Naive thymus-derived CD8-positive, alpha-beta T cell (primary cell): ENCODE results near the gene HOXA10. TPM values are rescaled to one million over a fixed set of nuclear protein-coding genes. Genes with fewer than 3 reads are reported as not detected.

ENCODE experiments used
- ATAC-seq, 2 donors: fragments of 150-1000 bp; cut with Tn5 transposase in 1 of 2; sonication (Bioruptor Pico), chemical (Tn5 transposase) in 1 of 2; 1 replicate in 1 of 2; 2 replicates in 1 of 2; pipeline ENCODE4 v1.10.0; 2021; ENCODE audit warnings: mild to moderate bottlenecking in 2 of 2, moderate library complexity in 2 of 2
- POLR2A ChIA-PET: fragments of 350-600 bp; sonication (Branson Sonifier 250); formaldehyde crosslinking; loops from one replicate; lab custom pipeline; 2021; ENCODE audit warnings: antibody characterized with exemption; lab: Charles Lee
- DNase-seq, 10 donors: peaks; one replicate each; pipeline versions ENCODE4 v3.0.0 to v3.0.0-alpha.2; 2020 to 2022
- H3K27ac Mint-ChIP-seq, 10 donors: one replicate each; pipeline ENCODE4 v1.8.0; 2020 to 2022; ENCODE audit warnings: mild to moderate bottlenecking in 10 of 10, mixed read lengths in 10 of 10, moderate library complexity in 4 of 10, inconsistent platforms in 1 of 10
- H3K27me3 Mint-ChIP-seq, 5 donors: one replicate each; pipeline ENCODE4 v1.8.0; 2021 to 2022; ENCODE audit warnings: mixed read lengths in 5 of 5
- H3K36me3 Mint-ChIP-seq, 3 donors: one replicate each; pipeline ENCODE4 v1.8.0; 2020 to 2022; ENCODE audit warnings: mixed read lengths in 3 of 3, mild to moderate bottlenecking in 2 of 3, inconsistent platforms in 1 of 3
- H3K4me1 Mint-ChIP-seq, 4 donors: one replicate each; pipeline ENCODE4 v1.8.0; 2021 to 2022; ENCODE audit warnings: mixed read lengths in 4 of 4
- H3K4me3 Mint-ChIP-seq, 10 donors: one replicate each; pipeline ENCODE4 v1.8.0; 2020 to 2022; ENCODE audit warnings: mild to moderate bottlenecking in 10 of 10, mixed read lengths in 10 of 10, moderate library complexity in 6 of 10, inconsistent platforms in 1 of 10
- H3K9me3 Mint-ChIP-seq, 9 donors: one replicate each; pipeline ENCODE4 v1.8.0; 2020 to 2022; ENCODE audit warnings: mixed read lengths in 9 of 9, mild to moderate bottlenecking in 3 of 9, inconsistent platforms in 1 of 9, moderate library complexity in 1 of 9
- polyA plus RNA-seq, 3 donors: library from polyadenylated mRNA; unstranded; fragments of 300-500 nt; fragmentation: Illumina TruSeq; gene quantifications; one replicate each; pipeline ENCODE4 v1.2.3, GENCODE V29; 2021
- total RNA-seq, 8 experiments: library from RNA in 2 of 8; stranded (reverse) in 2 of 8; gene quantifications; one replicate each; pipeline ENCODE4 v1.2.3 and lab custom pipeline; 2021 to 2026

HOXA10 gene
- total and polyA plus RNA-seq, 5 experiments from 2014 or later, result 0.19 TPM; not detected in 4

DNA sequence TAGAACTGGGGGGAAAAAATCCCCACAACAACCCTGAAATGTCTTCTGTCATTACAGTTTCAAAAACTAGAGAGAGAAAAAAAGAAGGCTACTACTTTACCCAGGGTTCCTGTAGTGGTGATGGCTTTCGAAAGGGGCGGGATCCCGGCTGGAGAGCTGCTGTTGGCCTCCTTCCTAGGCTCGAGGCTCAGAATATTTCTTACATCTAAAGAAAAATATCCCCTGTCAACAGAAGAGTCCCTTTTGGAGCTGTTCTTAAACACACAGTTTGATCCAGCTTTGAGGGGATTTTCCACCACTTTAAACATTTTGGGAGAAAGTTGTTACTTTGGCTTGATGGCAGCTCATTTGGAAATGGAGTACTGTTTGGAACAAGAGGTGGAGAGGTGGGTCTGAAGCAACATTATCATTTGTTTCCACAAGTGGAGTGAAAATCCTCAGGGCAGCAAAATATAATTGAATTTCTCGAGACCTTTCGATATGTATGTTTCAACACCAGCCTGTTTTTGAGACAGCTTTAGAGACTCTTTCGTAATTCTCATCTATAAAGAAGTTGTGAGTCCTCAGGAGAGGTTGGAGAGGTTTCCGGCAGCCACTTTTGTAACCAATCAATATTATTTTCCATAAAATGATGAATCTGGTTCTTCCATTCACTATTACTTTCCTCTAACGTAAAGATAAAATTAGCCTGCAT, 20.7 kb upstream of the HOXA10 start:
- Mint-ChIP-seq H3K27me3 (peaks cover 60 to 99% (median 72%) of the 10 kb centered on the region in 5 donors), H3K9me3 (peaks cover 0 to 9% (median 0%) of the 10 kb centered on the region in 9 donors), H3K36me3 (peaks cover 2 to 5% (median 3%) of the 10 kb centered on the region in 3 donors), H3K27ac (no peak overlapping the region), H3K4me1 (peaks cover 5 to 36% (median 28%) of the 10 kb centered on the region in 4 donors), H3K4me3 (no peak overlapping the region)
- POLR2A ChIA-PET, result interaction anchor here (1.5 kb wide), 1 partner anchor 825 kb away, joined by 4 read pairs; no protein-coding TSS in a partner anchor
- DNase-seq (no peak), ATAC-seq (no peak)

DNA sequence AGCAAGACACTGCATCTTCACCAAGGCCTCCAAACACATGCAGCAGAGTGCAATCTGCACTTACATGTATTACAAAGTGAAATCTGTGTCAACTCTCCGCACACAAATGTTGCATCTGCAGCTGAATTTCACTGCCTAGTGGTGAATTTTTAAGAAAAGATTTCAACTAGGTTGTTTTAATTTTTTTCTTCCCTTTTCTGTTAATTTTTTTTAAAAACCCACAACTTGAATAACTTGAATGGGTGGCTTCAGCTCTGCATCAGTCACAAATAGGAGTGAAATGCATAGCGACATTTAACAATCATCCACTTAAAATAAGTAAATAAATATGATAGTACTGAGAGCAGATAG, 19.9 kb upstream of the HOXA10 start:
- DNase-seq (no peak), ATAC-seq (no peak)
- Mint-ChIP-seq H3K4me1 (peaks cover 10 to 40% (median 32%) of the 10 kb centered on the region in 4 donors), H3K27ac (no peak overlapping the region), H3K27me3 (peaks cover 67 to 99% (median 77%) of the 10 kb centered on the region in 5 donors), H3K36me3 (peaks cover 2 to 5% (median 5%) of the 10 kb centered on the region in 3 donors), H3K4me3 (peak overlapping the region in 8 of 10 donors; percentile 28 to 83 (median 46)), H3K9me3 (peaks cover 0 to 9% (median 0%) of the 10 kb centered on the region in 9 donors)
- POLR2A ChIA-PET, result no interaction called here

DNA sequence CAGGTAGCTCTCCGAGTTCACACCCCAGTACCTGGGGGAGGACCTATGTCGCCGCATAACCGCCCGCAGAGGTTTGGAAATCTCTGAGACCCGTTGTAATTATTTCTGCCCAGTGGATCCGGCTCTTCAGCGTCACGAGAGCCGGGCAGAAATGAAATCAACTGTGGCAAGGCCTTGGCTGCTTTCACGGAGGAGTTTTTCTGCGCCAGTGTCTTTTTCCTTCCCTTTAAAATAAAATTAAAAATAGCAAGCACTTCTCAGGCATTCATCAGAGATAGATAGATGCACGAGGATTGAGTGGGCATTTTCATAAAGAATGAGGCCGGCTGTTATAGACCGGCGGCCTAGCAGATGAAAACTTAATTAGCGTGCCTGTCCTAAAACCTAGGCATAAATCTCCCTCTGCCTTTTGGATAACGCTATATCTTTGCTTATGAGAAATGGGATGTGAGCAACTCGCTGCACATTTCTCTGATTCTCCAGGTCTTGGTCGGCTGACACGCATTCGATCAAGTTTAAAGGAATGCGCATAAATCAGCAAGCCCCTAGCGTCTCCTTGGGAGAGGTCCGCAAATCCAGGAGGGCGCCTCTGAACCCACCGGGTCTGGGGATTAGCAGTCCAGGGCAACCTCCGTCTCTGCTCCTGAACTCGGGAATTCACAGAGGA, 19.3 kb upstream of the HOXA10 start:
- peaks cover 2 to 6% (median 5%) of the 10 kb centered on the region in 3 donors for H3K36me3 Mint-ChIP-seq
- peaks cover 66 to 99% (median 78%) of the 10 kb centered on the region in 5 donors for H3K27me3 Mint-ChIP-seq
- POLR2A ChIA-PET, result interaction anchor here (0.6 to 1.4 kb wide), 2 partner anchors 21 to 728 kb away, joined by 3 to 4 read pairs; no protein-coding TSS in a partner anchor
- no peak for ATAC-seq
- no peak overlapping the region for H3K27ac Mint-ChIP-seq
- H3K4me1 Mint-ChIP-seq, result peaks cover 12 to 41% (median 34%) of the 10 kb centered on the region in 4 donors
- peak in 1 of 10 donors; percentile 12 for DNase-seq
- H3K4me3 Mint-ChIP-seq, result peak overlapping the region; percentile 28 to 83 (median 48)
- H3K9me3 Mint-ChIP-seq, result peaks cover 0 to 8% (median 0%) of the 10 kb centered on the region in 9 donors

DNA sequence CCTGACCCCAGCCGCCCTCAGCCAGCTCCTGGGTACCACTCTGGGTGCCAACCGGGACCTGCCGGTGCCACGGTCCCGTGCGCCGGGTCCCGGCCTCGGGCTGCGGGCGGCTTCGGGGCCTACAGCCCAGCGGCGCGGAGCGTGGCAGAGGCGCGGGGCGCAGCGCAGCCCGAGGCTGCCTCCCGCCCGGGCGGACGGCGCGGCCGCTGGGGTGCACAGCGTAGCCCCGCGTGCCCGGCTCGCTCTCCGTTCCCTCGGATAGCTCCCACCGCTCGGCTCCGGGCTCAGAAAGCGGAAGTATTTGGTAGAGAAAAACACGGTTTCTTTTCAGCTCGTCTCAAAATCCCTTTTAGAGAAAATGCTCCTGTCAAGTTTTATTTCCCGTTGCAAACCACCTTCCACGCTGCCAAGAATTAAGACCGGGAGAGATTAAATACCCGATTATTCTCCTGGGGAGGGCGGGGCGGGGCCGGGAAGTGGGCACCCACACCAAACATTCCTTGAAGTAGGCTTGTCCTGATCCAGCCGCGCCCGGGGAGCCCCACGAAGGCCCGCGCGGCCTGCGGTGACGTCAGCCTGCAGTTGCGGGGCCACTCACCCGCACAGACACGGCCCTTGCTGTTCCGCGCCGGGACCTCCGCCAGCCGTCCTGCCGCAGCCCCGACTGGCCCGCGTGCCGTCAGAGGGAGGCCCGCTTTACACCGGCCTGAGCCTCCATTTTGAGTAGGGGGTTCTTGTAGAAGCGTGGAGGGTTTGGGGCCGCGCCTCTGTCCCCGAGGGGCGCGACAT, 18.6 kb upstream of the HOXA10 start:
- ATAC-seq (peak; percentile 57 to 61), DNase-seq (no peak)
- Mint-ChIP-seq H3K36me3 (peaks cover 2 to 6% (median 5%) of the 10 kb centered on the region in 3 donors), H3K9me3 (peaks cover 0 to 8% (median 0%) of the 10 kb centered on the region in 9 donors), H3K27ac (peak overlapping the region in 1 of 10 donors; percentile 65), H3K27me3 (peaks cover 67 to 99% (median 78%) of the 10 kb centered on the region in 5 donors), H3K4me3 (peak overlapping the region; percentile 49 to 83 (median 74)), H3K4me1 (peaks cover 18 to 41% (median 36%) of the 10 kb centered on the region in 4 donors)
- POLR2A ChIA-PET, result interaction anchor here (0.6 to 1.4 kb wide), 3 partner anchors 20 to 729 kb away, joined by 3 to 4 read pairs (median 4); no protein-coding TSS in a partner anchor

DNA sequence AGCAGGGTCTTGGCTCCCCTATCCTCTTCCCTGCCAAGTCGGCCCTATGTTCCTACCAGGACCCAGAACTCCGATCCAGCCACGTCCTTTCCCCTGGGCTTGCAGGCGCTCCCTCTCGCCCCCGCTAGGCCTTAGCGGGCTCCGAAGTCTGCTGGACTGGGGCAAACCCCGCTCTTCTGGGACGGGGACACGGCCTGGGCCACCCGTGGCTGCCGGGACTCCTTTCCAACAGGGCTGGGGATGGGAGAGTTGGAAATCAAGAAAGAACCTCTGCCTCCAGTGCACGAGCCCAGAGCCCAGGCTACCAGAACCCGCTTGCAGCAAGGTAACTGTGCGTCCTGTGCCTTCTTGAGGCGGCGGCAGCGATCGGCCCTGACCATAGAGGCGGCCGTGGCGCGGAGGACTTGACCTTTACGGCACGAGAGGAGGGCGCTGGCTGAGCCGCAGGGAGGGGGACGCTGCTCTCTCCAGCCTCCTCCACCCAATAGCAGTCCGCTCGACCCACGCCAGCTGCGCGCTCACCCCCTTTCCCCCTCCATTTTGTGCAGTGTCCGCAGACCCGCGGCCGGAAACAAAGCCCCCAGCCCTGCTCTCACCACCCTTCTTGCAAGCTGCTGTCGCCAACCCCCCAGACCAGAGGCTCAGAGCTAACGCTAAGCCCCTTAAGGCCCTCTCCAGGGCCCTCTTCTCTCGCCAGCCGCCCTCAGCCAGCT, 17.9 kb upstream of the HOXA10 start:
- ATAC-seq, result peak in 1 of 2 donors; percentile 13
- peaks cover 19 to 49% (median 41%) of the 10 kb centered on the region in 4 donors for H3K4me1 Mint-ChIP-seq
- peaks cover 0 to 4% (median 0%) of the 10 kb centered on the region in 9 donors for H3K9me3 Mint-ChIP-seq
- POLR2A ChIA-PET, result interaction anchor here (0.6 to 1.4 kb wide), 2 partner anchors 19 to 541 kb away, joined by 4 read pairs; no protein-coding TSS in a partner anchor
- H3K36me3 Mint-ChIP-seq, result peaks cover 0 to 6% (median 2%) of the 10 kb centered on the region in 3 donors
- peak overlapping the region; percentile 34 to 82 (median 67) for H3K4me3 Mint-ChIP-seq
- DNase-seq, result no peak
- H3K27me3 Mint-ChIP-seq, result peaks cover 67 to 99% (median 78%) of the 10 kb centered on the region in 5 donors
- H3K27ac Mint-ChIP-seq, result peak overlapping the region in 1 of 10 donors; percentile 52

DNA sequence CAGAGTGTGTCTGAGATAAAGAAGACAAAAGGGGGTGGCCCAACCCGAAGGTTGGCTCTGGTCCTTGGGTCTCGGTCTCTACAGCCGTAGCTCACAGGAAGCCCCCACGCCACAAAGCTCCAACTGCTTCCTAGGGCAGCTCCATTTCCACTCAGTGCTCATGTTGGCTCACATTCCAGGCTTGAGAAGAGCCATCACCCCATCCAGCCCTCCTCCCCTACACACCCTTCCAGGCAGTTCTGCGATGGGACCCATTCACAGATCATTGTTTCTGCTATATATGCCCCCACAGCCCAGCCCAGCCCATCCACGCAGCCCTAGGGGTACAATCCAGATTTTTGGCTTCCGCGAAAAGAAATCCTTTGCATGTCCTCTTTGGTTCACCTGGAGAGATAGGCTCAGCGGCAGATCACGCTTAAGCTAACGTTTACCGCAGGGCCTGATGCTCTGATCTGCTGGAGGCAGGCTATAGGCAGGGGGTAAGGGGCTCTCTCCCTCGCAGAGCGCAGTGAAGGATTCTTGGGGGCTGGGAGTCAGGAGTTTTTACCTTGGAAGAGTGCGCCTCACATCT, 17.1 kb upstream of the HOXA10 start:
- Mint-ChIP-seq H3K9me3 (peaks cover 0 to 4% (median 0%) of the 10 kb centered on the region in 9 donors), H3K27me3 (peaks cover 68 to 99% (median 79%) of the 10 kb centered on the region in 5 donors), H3K4me1 (peaks cover 19 to 52% (median 43%) of the 10 kb centered on the region in 4 donors), H3K4me3 (peak overlapping the region in 6 of 10 donors; percentile 1 to 66 (median 32)), H3K27ac (peak overlapping the region in 1 of 10 donors; percentile 72), H3K36me3 (peaks cover 0 to 6% (median 2%) of the 10 kb centered on the region in 3 donors)
- POLR2A ChIA-PET, result interaction anchor here (1.1 to 1.6 kb wide), 2 partner anchors 8 to 34 kb away, joined by 3 to 5 read pairs; partner anchors contain the start of genes HOXA13 and HOXA7
- DNase-seq, result no peak
- ATAC-seq, result no peak

DNA sequence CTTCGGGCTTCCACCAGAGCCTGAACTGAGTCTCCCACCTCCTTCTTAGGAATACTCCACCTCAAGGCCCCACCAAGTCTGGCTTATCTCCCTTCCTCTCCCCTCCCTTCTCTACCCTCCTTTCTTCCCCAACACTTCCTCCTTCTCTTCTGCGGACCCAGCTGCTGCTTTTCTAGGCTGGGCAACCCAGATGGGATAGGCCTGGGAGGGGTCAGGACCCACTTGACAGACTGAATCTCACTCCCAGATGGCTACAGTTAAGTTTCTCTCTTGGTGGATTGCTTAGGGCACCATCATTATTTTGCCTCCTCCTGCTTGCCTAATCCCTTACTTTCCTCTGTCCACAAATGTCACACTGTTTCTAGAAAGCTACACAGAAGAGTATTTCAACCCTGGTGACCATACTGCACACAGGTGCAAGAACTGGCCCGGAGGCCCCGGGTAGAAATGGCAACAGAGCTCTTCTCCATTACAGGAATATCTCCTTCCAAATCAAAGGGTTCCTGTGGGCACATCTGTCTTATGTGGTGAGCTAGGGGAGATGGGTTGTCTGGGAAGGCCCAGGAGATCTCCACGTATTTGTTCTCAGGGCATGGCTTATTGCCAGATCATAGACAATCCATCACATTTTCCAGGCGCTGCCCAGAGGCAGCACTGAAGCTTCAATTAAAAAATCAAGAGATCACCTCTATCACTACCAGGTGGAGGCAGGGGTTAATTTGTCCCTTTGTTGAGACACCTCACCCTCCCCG, 16.1 kb upstream of the HOXA10 start:
- no peak for ATAC-seq
- Mint-ChIP-seq H3K27me3 (peaks cover 69 to 99% (median 82%) of the 10 kb centered on the region in 5 donors), H3K36me3 (peaks cover 0 to 9% (median 2%) of the 10 kb centered on the region in 3 donors), H3K4me3 (peak overlapping the region in 6 of 10 donors; percentile 12 to 88 (median 56)), H3K9me3 (peaks cover 0 to 4% (median 0%) of the 10 kb centered on the region in 9 donors), H3K4me1 (peaks cover 26 to 63% (median 54%) of the 10 kb centered on the region in 4 donors), H3K27ac (peak overlapping the region in 5 of 10 donors; percentile 6 to 81 (median 44))
- POLR2A ChIA-PET, result interaction anchor here (1.1 to 1.6 kb wide), 2 partner anchors 10 to 33 kb away, joined by 3 to 5 read pairs; partner anchors contain the start of genes HOXA13 and HOXA7
- no peak for DNase-seq

DNA sequence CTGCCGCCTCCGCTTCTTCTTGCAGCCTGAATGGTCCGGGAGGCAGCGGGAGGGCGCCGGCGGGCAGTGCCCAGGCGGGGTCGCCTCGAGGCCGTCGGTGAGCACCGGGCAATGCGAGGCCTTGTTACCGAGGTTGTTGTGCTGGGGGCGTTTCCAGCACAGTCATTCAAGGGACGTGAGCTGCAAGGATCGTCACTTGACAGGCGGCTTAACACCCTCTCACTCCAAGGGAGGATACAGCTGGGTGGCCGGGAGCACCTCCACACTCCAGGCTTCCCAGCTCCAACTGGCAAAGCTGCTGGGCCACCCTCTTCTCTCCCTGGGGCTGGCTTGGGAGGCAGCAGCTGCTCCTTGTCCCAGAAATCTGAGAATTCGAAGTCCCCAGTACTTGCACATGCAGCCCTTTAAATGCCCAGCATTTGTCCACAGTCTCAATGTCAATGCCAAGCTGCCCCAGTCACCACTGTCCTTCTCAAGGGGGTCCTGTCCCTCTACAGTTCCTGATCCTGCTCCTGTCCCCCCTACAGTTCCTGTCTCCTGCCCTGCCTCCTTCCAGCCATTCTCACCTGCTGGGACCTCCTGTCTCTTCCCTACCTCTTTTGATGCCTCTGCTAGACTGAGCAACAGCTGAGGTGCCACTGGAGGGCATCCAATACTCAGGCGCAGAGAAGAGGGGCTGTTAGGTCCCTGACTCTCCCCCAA, 15.3 kb upstream of the HOXA10 start:
- no peak for DNase-seq
- ATAC-seq, result no peak
- Mint-ChIP-seq H3K36me3 (peaks cover 0 to 9% (median 2%) of the 10 kb centered on the region in 3 donors), H3K27me3 (peaks cover 69 to 99% (median 81%) of the 10 kb centered on the region in 5 donors), H3K4me1 (peaks cover 32 to 70% (median 61%) of the 10 kb centered on the region in 4 donors), H3K27ac (peak overlapping the region in 5 of 10 donors; percentile 6 to 81 (median 44)), H3K9me3 (peaks cover 0 to 4% (median 0%) of the 10 kb centered on the region in 9 donors), H3K4me3 (peak overlapping the region in 9 of 10 donors; percentile 32 to 88 (median 77))
- POLR2A ChIA-PET, result interaction anchor here (1.9 kb wide), 1 partner anchor 9 kb away, joined by 4 read pairs; no protein-coding TSS in a partner anchor

DNA sequence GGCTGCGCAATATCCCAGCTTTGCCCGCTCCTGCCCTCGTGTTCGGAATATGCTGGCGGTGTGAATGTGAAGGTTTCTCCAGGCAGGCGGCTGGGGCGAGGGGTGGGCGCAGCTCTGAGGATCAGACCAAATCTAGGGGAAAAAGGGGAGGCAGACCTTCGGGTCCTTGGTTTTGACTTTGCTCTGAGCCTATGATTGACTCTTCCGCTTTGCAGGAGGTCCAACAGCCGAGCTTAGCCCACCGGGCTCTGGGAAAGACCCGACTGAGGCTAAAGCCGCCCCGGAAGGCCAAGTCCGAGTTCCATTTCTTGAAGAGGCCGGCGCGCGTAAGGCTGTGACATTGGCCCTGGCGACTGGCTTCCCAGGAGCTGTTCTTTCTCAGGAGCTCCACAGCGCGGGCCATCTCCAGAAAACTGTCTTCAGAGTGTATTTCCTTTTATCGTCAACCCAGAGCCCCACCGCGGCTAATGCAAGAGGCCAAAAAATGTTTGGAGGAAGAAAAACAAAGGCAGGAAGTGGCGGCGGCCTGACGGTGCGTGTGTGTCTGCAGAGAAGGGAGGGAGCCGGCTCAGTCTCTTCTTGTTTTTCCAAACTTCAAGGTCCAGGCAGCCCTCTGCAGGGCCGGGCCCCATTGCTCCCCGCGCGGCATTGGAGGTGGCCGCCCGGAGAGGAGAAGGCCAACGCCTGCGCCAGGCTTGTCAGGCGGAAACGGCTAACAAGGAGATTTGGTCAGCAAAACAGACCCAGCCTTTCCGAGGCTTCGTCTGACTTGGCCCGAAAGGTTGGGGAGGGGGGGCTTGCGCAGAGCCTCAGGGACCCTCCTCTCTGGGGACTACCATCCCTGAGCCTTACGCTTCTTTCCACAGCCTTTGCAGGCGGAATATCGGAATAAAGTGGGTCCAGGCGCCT, 14.5 kb upstream of the HOXA10 start:
- peak in 5 of 10 donors; percentile 0 to 74 (median 50) for DNase-seq
- H3K36me3 Mint-ChIP-seq, result peaks cover 0 to 9% (median 2%) of the 10 kb centered on the region in 3 donors
- H3K27ac Mint-ChIP-seq, result peak overlapping the region in 9 of 10 donors; percentile 17 to 76 (median 55)
- H3K4me1 Mint-ChIP-seq, result peaks cover 32 to 74% (median 66%) of the 10 kb centered on the region in 4 donors
- POLR2A ChIA-PET, result interaction anchor here (1.3 to 3.5 kb wide), 3 partner anchors 9 to 16 kb away, joined by 3 to 18 read pairs (median 4); no protein-coding TSS in a partner anchor
- H3K4me3 Mint-ChIP-seq, result peak overlapping the region; percentile 63 to 88 (median 76)
- peak; percentile 35 to 54 for ATAC-seq
- H3K9me3 Mint-ChIP-seq, result peaks cover 0 to 4% (median 0%) of the 10 kb centered on the region in 9 donors
- peaks cover 63 to 99% (median 76%) of the 10 kb centered on the region in 5 donors for H3K27me3 Mint-ChIP-seq
